CD8-positive, alpha-beta memory T cell (primary cell): ENCODE data around the gene B3GNT4. TPM values are rescaled to one million over a fixed set of nuclear protein-coding genes. Genes with fewer than 3 reads are reported as not detected.

Source experiments
- CTCF ChIA-PET: fragments of 350-600 bp; sonication (Branson Sonifier 250); formaldehyde crosslinking; loops from one replicate; lab custom pipeline; 2021; ENCODE audit warnings: antibody characterized with exemption; lab: Charles Lee
- POLR2A ChIA-PET: fragments of 350-600 bp; sonication (Branson Sonifier 250); formaldehyde crosslinking; loops from one replicate; lab custom pipeline; 2021; ENCODE audit warnings: antibody characterized with exemption; lab: Charles Lee
- DNase-seq, 5 donors: peaks; one replicate each; pipeline versions ENCODE4 v3.0.0 to v3.0.0-alpha.2; 2020 to 2022; ENCODE audit warnings: mixed read lengths in 1 of 5
- H3K27ac ChIP-seq: one replicate; pipeline ENCODE4 v1.7.0; 2013; ENCODE audit warnings: low read depth, mild to moderate bottlenecking, low read length, moderate library complexity
- H3K27me3 ChIP-seq: 2 replicates; pipeline ENCODE4 v1.7.0; 2013; ENCODE audit warnings: low read length, mild to moderate bottlenecking; ENCODE audit not compliant: insufficient read depth, poor library complexity, severe bottlenecking
- H3K36me3 ChIP-seq: 2 replicates; pipeline ENCODE4 v1.7.0; 2013; ENCODE audit warnings: mild to moderate bottlenecking, low read length, moderate library complexity; ENCODE audit not compliant: insufficient read depth
- H3K4me1 ChIP-seq: 2 replicates; pipeline ENCODE4 v1.7.0; 2013; ENCODE audit warnings: mild to moderate bottlenecking, low read length, moderate library complexity; ENCODE audit not compliant: insufficient read depth
- H3K4me3 ChIP-seq: 2 replicates; pipeline ENCODE4 v1.7.0; 2013; ENCODE audit warnings: mild to moderate bottlenecking, low read length
- H3K9me3 ChIP-seq: 2 replicates; pipeline ENCODE4 v1.7.0; 2013; ENCODE audit warnings: mild to moderate bottlenecking, low read length
- H3K27ac Mint-ChIP-seq, 8 donors: one replicate each; pipeline ENCODE4 v1.8.0; 2020 to 2021; ENCODE audit warnings: mixed read lengths in 8 of 8, mild to moderate bottlenecking in 6 of 8, inconsistent platforms in 3 of 8, moderate library complexity in 3 of 8
- H3K27me3 Mint-ChIP-seq, 2 donors: one replicate each; pipeline ENCODE4 v1.8.0; 2020 to 2021; ENCODE audit warnings: mixed read lengths in 2 of 2, mild to moderate bottlenecking in 1 of 2, moderate library complexity in 1 of 2
- H3K36me3 Mint-ChIP-seq, 3 donors: one replicate each; pipeline ENCODE4 v1.8.0; 2020 to 2021; ENCODE audit warnings: mixed read lengths in 3 of 3, inconsistent platforms in 1 of 3, mild to moderate bottlenecking in 1 of 3
- H3K4me1 Mint-ChIP-seq, 3 donors: one replicate each; pipeline ENCODE4 v1.8.0; 2020 to 2021; ENCODE audit warnings: mixed read lengths in 3 of 3, inconsistent platforms in 1 of 3, mild to moderate bottlenecking in 1 of 3
- H3K4me3 Mint-ChIP-seq, 7 donors: one replicate each; pipeline ENCODE4 v1.8.0; 2020 to 2021; ENCODE audit warnings: mixed read lengths in 7 of 7, mild to moderate bottlenecking in 6 of 7, moderate library complexity in 4 of 7, inconsistent platforms in 2 of 7
- H3K9me3 Mint-ChIP-seq, 5 donors: one replicate each; pipeline ENCODE4 v1.8.0; 2020 to 2022; ENCODE audit warnings: mixed read lengths in 5 of 5, mild to moderate bottlenecking in 3 of 5, moderate library complexity in 2 of 5, inconsistent platforms in 1 of 5
- polyA plus RNA-seq: library from polyadenylated mRNA; unstranded; fragments of 300-500 nt; fragmentation: Illumina TruSeq; gene quantifications from one replicate; pipeline ENCODE4 v1.2.3, GENCODE V29; 2021
- total RNA-seq, 2 experiments: library from RNA; stranded (reverse); gene quantifications; one replicate each; pipeline ENCODE4 v1.2.3, GENCODE V29; 2021

Gene B3GNT4
- total RNA-seq, result under 1 TPM; 0.15 to 0.18 TPM
- 0.22 TPM for polyA plus RNA-seq

- DNase-seq, result peak; percentile 56 to 76 (median 65)
- Histone ChIP-seq H3K4me3 (peak within 1 kb of the TSS; percentile 33), H3K27me3 (no peaks in the 10 kb centered on the region), H3K27ac (no peak within 1 kb of the TSS), H3K36me3 (peaks cover 3% of the 10 kb centered on the region), H3K9me3 (no peaks in the 10 kb centered on the region), H3K4me1 (peaks cover 7% of the 10 kb centered on the region)
- peaks cover 6 to 25% (median 16%) of the 10 kb centered on the region in 3 donors for H3K4me1 Mint-ChIP-seq
- no peaks in the 10 kb centered on the region for H3K9me3 Mint-ChIP-seq
- H3K36me3 Mint-ChIP-seq, result peaks cover 3 to 15% (median 8%) of the 10 kb centered on the region in 3 donors
- peak within 1 kb of the TSS in 3 of 8 donors; percentile 57 to 78 (median 66) for H3K27ac Mint-ChIP-seq
- peak within 1 kb of the TSS; percentile 80 to 92 (median 87) for H3K4me3 Mint-ChIP-seq
- H3K27me3 Mint-ChIP-seq, result peaks cover 1 to 5% of the 10 kb centered on the region in 2 donors
- POLR2A ChIA-PET, result interaction anchor here (0.6 to 1.4 kb wide), 4 partner anchors 9 to 41 kb away, joined by 4 to 7 read pairs (median 5); partner anchors contain the start of gene DIABLO
- CTCF ChIA-PET, result interaction anchor here (0.7 to 1.0 kb wide), 2 partner anchors 12 to 13 kb away, joined by 3 read pairs; no protein-coding TSS in a partner anchor
These were observed at the start of gene B3GNT4 for GRCh38 chr12:122203301-122204166. B3GNT4 (plus strand) TSS chr12:122203709; CDS start chr12:122204619, 910 bp downstream.

GRCh38 chr12:122155705-122156104 is 47.8 kb upstream of the B3GNT4 start:
- H3K4me3 Mint-ChIP-seq, result no peak overlapping the region
- H3K4me1 Mint-ChIP-seq, result peaks cover 0 to 1% (median 0%) of the 10 kb centered on the region in 3 donors
- H3K27ac Mint-ChIP-seq, result peak overlapping the region in 1 of 8 donors; percentile 83
- Histone ChIP-seq H3K36me3 (no peaks in the 10 kb centered on the region), H3K27ac (no peak overlapping the region), H3K27me3 (no peaks in the 10 kb centered on the region), H3K9me3 (no peaks in the 10 kb centered on the region), H3K4me1 (no peaks in the 10 kb centered on the region), H3K4me3 (no peak overlapping the region)
- H3K9me3 Mint-ChIP-seq, result no peaks in the 10 kb centered on the region
- H3K27me3 Mint-ChIP-seq, result peaks cover 0 to 1% of the 10 kb centered on the region in 2 donors
- no peaks in the 10 kb centered on the region for H3K36me3 Mint-ChIP-seq
- ChIA-PET CTCF (no interaction called here), POLR2A (no interaction called here)
- no peak for DNase-seq

- no peak overlapping the region for H3K4me3 ChIP-seq
- Mint-ChIP-seq H3K36me3 (no peaks in the 10 kb centered on the region), H3K4me3 (no peak overlapping the region), H3K27ac (no peak overlapping the region), H3K9me3 (no peaks in the 10 kb centered on the region), H3K4me1 (peaks cover 14 to 22% (median 21%) of the 10 kb centered on the region in 3 donors), H3K27me3 (peaks cover 0 to 1% of the 10 kb centered on the region in 2 donors)
- no peaks in the 10 kb centered on the region for H3K9me3 ChIP-seq
- no peaks in the 10 kb centered on the region for H3K27me3 ChIP-seq
- CTCF ChIA-PET, result interaction anchor here (0.7 kb wide), 1 partner anchor 20 kb away, joined by 3 read pairs; no protein-coding TSS in a partner anchor
- POLR2A ChIA-PET, result interaction anchor here (0.5 kb wide), 1 partner anchor 9 kb away, joined by 3 read pairs; no protein-coding TSS in a partner anchor
- no peak for DNase-seq
- H3K27ac ChIP-seq, result no peak overlapping the region
- H3K4me1 ChIP-seq, result peaks cover 5% of the 10 kb centered on the region
- no peaks in the 10 kb centered on the region for H3K36me3 ChIP-seq
These were observed 44.7 kb upstream of the B3GNT4 start for GRCh38 chr12:122158700-122159285.

- no peaks in the 10 kb centered on the region for H3K9me3 ChIP-seq
- no peak for DNase-seq
- no peak overlapping the region for H3K27ac ChIP-seq
- no peaks in the 10 kb centered on the region for H3K27me3 ChIP-seq
- no peak overlapping the region for H3K4me3 ChIP-seq
- ChIA-PET CTCF (no interaction called here), POLR2A (interaction anchor here (0.7 kb wide), 1 partner anchor 142 kb away, joined by 3 read pairs; no protein-coding TSS in a partner anchor)
- Mint-ChIP-seq H3K27me3 (peaks cover 0 to under 1% of the 10 kb centered on the region in 2 donors), H3K27ac (no peak overlapping the region), H3K9me3 (no peaks in the 10 kb centered on the region), H3K4me3 (peak overlapping the region in 1 of 7 donors; percentile 42), H3K4me1 (peaks cover 16 to 22% (median 21%) of the 10 kb centered on the region in 3 donors), H3K36me3 (no peaks in the 10 kb centered on the region)
- peaks cover 5% of the 10 kb centered on the region for H3K4me1 ChIP-seq
- no peaks in the 10 kb centered on the region for H3K36me3 ChIP-seq
These were observed 43.6 kb upstream of the B3GNT4 start for GRCh38 chr12:122159882-122160281.

- Histone ChIP-seq H3K9me3 (no peaks in the 10 kb centered on the region), H3K36me3 (no peaks in the 10 kb centered on the region), H3K4me1 (peaks cover 5% of the 10 kb centered on the region), H3K27ac (no peak overlapping the region), H3K4me3 (no peak overlapping the region), H3K27me3 (no peaks in the 10 kb centered on the region)
- no peaks in the 10 kb centered on the region for H3K36me3 Mint-ChIP-seq
- DNase-seq, result no peak
- peak overlapping the region in 1 of 8 donors; percentile 38 for H3K27ac Mint-ChIP-seq
- H3K9me3 Mint-ChIP-seq, result no peaks in the 10 kb centered on the region
- ChIA-PET CTCF (no interaction called here), POLR2A (no interaction called here)
- H3K27me3 Mint-ChIP-seq, result peaks cover 0 to 1% of the 10 kb centered on the region in 2 donors
- peaks cover 16 to 22% (median 21%) of the 10 kb centered on the region in 3 donors for H3K4me1 Mint-ChIP-seq
- H3K4me3 Mint-ChIP-seq, result peak overlapping the region in 1 of 7 donors; percentile 37
These were observed 42.7 kb upstream of the B3GNT4 start for GRCh38 chr12:122160761-122161160.

GRCh38 chr12:122161682-122162081 is 41.8 kb upstream of the B3GNT4 start:
- ChIA-PET CTCF (interaction anchor here (0.6 kb wide), 1 partner anchor 10 kb away, joined by 3 read pairs; no protein-coding TSS in a partner anchor), POLR2A (interaction anchor here (0.6 kb wide), 1 partner anchor 611 kb away, joined by 4 read pairs; no protein-coding TSS in a partner anchor)
- Mint-ChIP-seq H3K36me3 (no peaks in the 10 kb centered on the region), H3K4me3 (peak overlapping the region in 6 of 7 donors; percentile 49 to 77 (median 67)), H3K4me1 (peaks cover 17 to 27% (median 25%) of the 10 kb centered on the region in 3 donors), H3K27ac (peak overlapping the region; percentile 12 to 95 (median 84)), H3K9me3 (no peaks in the 10 kb centered on the region), H3K27me3 (peaks cover 0 to 1% of the 10 kb centered on the region in 2 donors)
- H3K27me3 ChIP-seq, result no peaks in the 10 kb centered on the region
- DNase-seq, result peak in 1 of 5 donors; percentile 51
- no peak overlapping the region for H3K4me3 ChIP-seq
- H3K4me1 ChIP-seq, result peaks cover 9% of the 10 kb centered on the region
- no peaks in the 10 kb centered on the region for H3K36me3 ChIP-seq
- H3K27ac ChIP-seq, result no peak overlapping the region
- H3K9me3 ChIP-seq, result no peaks in the 10 kb centered on the region

GRCh38 chr12:122162976-122163375 is 40.5 kb upstream of the B3GNT4 start:
- peak overlapping the region in 1 of 7 donors; percentile 8 for H3K4me3 Mint-ChIP-seq
- peaks cover 0 to 1% of the 10 kb centered on the region in 2 donors for H3K27me3 Mint-ChIP-seq
- ChIA-PET POLR2A (no interaction called here), CTCF (interaction anchor here (1.0 kb wide), 1 partner anchor 108 kb away, joined by 3 read pairs; no protein-coding TSS in a partner anchor)
- Histone ChIP-seq H3K27me3 (no peaks in the 10 kb centered on the region), H3K9me3 (no peaks in the 10 kb centered on the region), H3K36me3 (no peaks in the 10 kb centered on the region), H3K27ac (no peak overlapping the region), H3K4me1 (peaks cover 12% of the 10 kb centered on the region), H3K4me3 (no peak overlapping the region)
- DNase-seq, result no peak
- no peaks in the 10 kb centered on the region for H3K36me3 Mint-ChIP-seq
- peaks cover 25 to 35% (median 34%) of the 10 kb centered on the region in 3 donors for H3K4me1 Mint-ChIP-seq
- H3K9me3 Mint-ChIP-seq, result no peaks in the 10 kb centered on the region
- peak overlapping the region in 7 of 8 donors; percentile 3 to 87 (median 59) for H3K27ac Mint-ChIP-seq
